Endothelial cell of umbilical vein (primary cell): Measurements from ENCODE around the gene CIB2. TPM values are rescaled to one million over a fixed set of nuclear protein-coding genes. Genes with fewer than 3 reads are reported as not detected.

ENCODE experiments used
- BruUV-seq: library from RNA; stranded (reverse); fragments of 400-500 nt; replicated peaks from 2 replicates; lab custom pipeline; 2021; lab: Mats Ljungman, UMichigan
- CTCF ChIA-PET: fragments of 300-600, 350-600 bp; sonication (Branson Sonifier 250); formaldehyde crosslinking; loops from one replicate; lab custom pipeline; 2021; ENCODE audit warnings: antibody characterized with exemption, inconsistent platforms; lab: Charles Lee
- POLR2A ChIA-PET: fragments of 300-600, 350-600 bp; sonication (Branson Sonifier 250); formaldehyde crosslinking; loops from one replicate; lab custom pipeline; 2021; ENCODE audit warnings: antibody characterized with exemption, inconsistent platforms; lab: Charles Lee
- DNase-seq: peaks from one replicate; pipeline ENCODE4 v3.0.0-alpha.2; 2011; ENCODE audit warnings: low read depth, low spot score
- FAIRE-seq: peaks from 2 replicates; lab custom pipeline; 2011; peaks lifted over from hg19 to GRCh38; lab: Jason Lieb, UNC
- H2AFZ ChIP-seq: 2 replicates; pipeline ENCODE4 v1.6.0; 2012; ENCODE audit warnings: low read depth, low read length, control low read depth, inconsistent platforms
- H3K27ac ChIP-seq: 2 replicates; pipeline ENCODE4 v1.5.1; 2011; ENCODE audit warnings: low read depth, mild to moderate bottlenecking, control low read depth, low read length, moderate library complexity; ENCODE audit not compliant: insufficient read depth
- H3K27me3 ChIP-seq, 2 experiments: 2 replicates each; pipeline versions ENCODE4 v1.6.0 to v1.6.1; 2011; ENCODE audit warnings: low read length in 2 of 2, mixed read lengths in 1 of 2; ENCODE audit not compliant: control insufficient read depth in 2 of 2, insufficient read depth in 2 of 2
- H3K36me3 ChIP-seq, 2 experiments: 2 replicates in 1 of 2; 3 replicates in 1 of 2; pipeline ENCODE4 v1.5.1; 2011; ENCODE audit warnings: low read length in 2 of 2, mild to moderate bottlenecking in 1 of 2, moderate library complexity in 1 of 2; ENCODE audit not compliant: control insufficient read depth in 2 of 2, insufficient read depth in 2 of 2; ENCODE audit errors: extremely low read depth in 1 of 2
- H3K4me1 ChIP-seq: 3 replicates; pipeline ENCODE4 v1.5.1; 2011; ENCODE audit warnings: mild to moderate bottlenecking, low read length; ENCODE audit not compliant: control insufficient read depth, insufficient read depth; ENCODE audit errors: extremely low read depth
- H3K4me2 ChIP-seq: 2 replicates; pipeline ENCODE4 v1.6.1; 2011; ENCODE audit warnings: low read length, control low read depth, mixed read lengths; ENCODE audit not compliant: insufficient read depth
- H3K4me3 ChIP-seq, 3 experiments: fragments of 200-600 bp in 1 of 3; sonication (generic), shearing (Covaris generic) in 1 of 3; replicated peaks in 1 of 3; 2 replicates each; pipeline ENCODE4 v1.5.1; 2011 to 2016; ENCODE audit warnings: control low read depth in 3 of 3, low read length in 3 of 3, mild to moderate bottlenecking in 2 of 3, inconsistent platforms in 1 of 3, low read depth in 1 of 3, moderate library complexity in 1 of 3; ENCODE audit not compliant: insufficient read depth in 1 of 3
- H3K79me2 ChIP-seq: 2 replicates; pipeline ENCODE4 v1.6.0; 2012; ENCODE audit warnings: low read length, inconsistent platforms; ENCODE audit not compliant: control insufficient read depth, insufficient read depth
- H3K9ac ChIP-seq: replicated peaks from 2 replicates; pipeline ENCODE3; 2011; ENCODE audit warnings: low read length, control low read depth; ENCODE audit not compliant: insufficient read depth; ENCODE audit errors: extremely low read depth
- H3K9me1 ChIP-seq: replicated peaks from 3 replicates; pipeline ENCODE4 v1.6.0; 2011; ENCODE audit warnings: mild to moderate bottlenecking, low read length; ENCODE audit not compliant: control insufficient read depth, insufficient read depth; ENCODE audit errors: extremely low read depth
- H3K9me3 ChIP-seq: replicated peaks from 2 replicates; pipeline ENCODE4 v1.5.1; 2012; ENCODE audit warnings: low read length, inconsistent platforms; ENCODE audit not compliant: control insufficient read depth, insufficient read depth
- H4K20me1 ChIP-seq: replicated peaks from 2 replicates; pipeline ENCODE3; 2011; ENCODE audit warnings: mild to moderate bottlenecking, low read length; ENCODE audit not compliant: control insufficient read depth, insufficient read depth; ENCODE audit errors: extremely low read depth
- CTCF ChIP-seq, 2 donors: IDR thresholded peaks; 1 replicate in 1 of 2; 2 replicates in 1 of 2; pipeline ENCODE4 v1.5.1; 2011; ENCODE audit warnings: low read length in 2 of 2, mild to moderate bottlenecking in 2 of 2, moderate library complexity in 2 of 2, control low read depth in 1 of 2, inconsistent platforms in 1 of 2, low read depth in 1 of 2; ENCODE audit not compliant: insufficient read depth in 1 of 2; ENCODE audit errors: extremely low read depth in 1 of 2
- EZH2 ChIP-seq: IDR thresholded peaks from 2 replicates; pipeline ENCODE4 v1.6.1; 2012; ENCODE audit warnings: borderline replicate concordance, low read depth, mild to moderate bottlenecking, moderate library complexity, low read length, inconsistent platforms; ENCODE audit not compliant: severe bottlenecking
- FOS ChIP-seq: IDR thresholded peaks from 2 replicates; pipeline ENCODE4 v1.6.1; 2011; ENCODE audit warnings: mild to moderate bottlenecking, low read length, moderate library complexity, borderline replicate concordance; ENCODE audit not compliant: insufficient read depth
- GATA2 ChIP-seq: IDR thresholded peaks from 2 replicates; pipeline ENCODE4 v1.7.0; 2011; ENCODE audit warnings: low read depth, mild to moderate bottlenecking, moderate library complexity, mixed read lengths, low read length; ENCODE audit not compliant: insufficient read length, insufficient read depth
- JUN ChIP-seq: IDR thresholded peaks from 2 replicates; pipeline ENCODE4 v1.6.1; 2011; ENCODE audit warnings: borderline replicate concordance, low read depth; ENCODE audit not compliant: insufficient read length, insufficient read depth
- MYC ChIP-seq: IDR thresholded peaks from one replicate; pipeline ENCODE4 v1.6.1; 2011; ENCODE audit warnings: mild to moderate bottlenecking, low read depth, low read length
- POLR2A ChIP-seq: IDR thresholded peaks from 2 replicates; pipeline ENCODE4 v1.6.1; 2012; ENCODE audit warnings: low read depth, mild to moderate bottlenecking, control low read depth, low read length
- POLR2AphosphoS5 ChIP-seq: IDR thresholded peaks from 2 replicates; pipeline ENCODE4 v1.6.1; 2012; ENCODE audit warnings: low read depth, mild to moderate bottlenecking, control low read depth, low read length, moderate library complexity; ENCODE audit not compliant: insufficient read depth
- dilution Hi-C: fragments of 300-500 bp; cut with MboI; formaldehyde crosslinking; loops from one replicate; pipeline ENCODE4 v1.15.0; 2019; ENCODE audit warnings: low sequenced_read_pairs; ENCODE audit not compliant: extremely low pct_ligation_motif_present
- intact Hi-C: fragments of 100-400 bp; cut with micrococcal nuclease; formaldehyde crosslinking; loops from one replicate; pipeline ENCODE4 v1.10.0; 2022
- polyA plus RNA-seq, 4 experiments: library from polyadenylated mRNA; depleted of rRNA in 3 of 4; stranded (reverse) in 3 of 4; unstranded in 1 of 4; fragments of >200 nt; gene quantifications; 2 replicates each; pipeline versions ENCODE4 v1.2.1 to v1.2.3, GENCODE V29; 2011 to 2012; ENCODE audit warnings: missing spikeins in 1 of 4
- total RNA-seq: library from RNA; stranded (reverse); gene quantifications from 2 replicates; pipeline ENCODE4 v1.2.3, GENCODE V29; 2021
- TF ChIP-seq, protein P1 (sequence below): IDR thresholded peaks from 2 replicates; pipeline ENCODE4 v1.6.1; 2011; ENCODE audit not compliant: insufficient read depth, insufficient read length

The CIB2 gene
- total and polyA plus RNA-seq, 2 donors (not counting 3 experiments of a cell fraction or from before 2014, with no cell fraction given): 4.0 to 7.7 TPM

- no peak overlapping the region for H3K4me3 ChIP-seq
- no peak overlapping the region for H2AFZ ChIP-seq
- no peak overlapping the region for H3K9ac ChIP-seq
- TF ChIP-seq POLR2AphosphoS5 (no peak), EZH2 (no peak)
- H3K27ac ChIP-seq: no peak overlapping the region
- BruUV-seq: no TSS peak
- DNase-seq (no peak), FAIRE-seq (no peak)
- peaks cover under 1 to 3% of the 10 kb centered on the region in 2 experiments for H3K36me3 ChIP-seq
- CTCF ChIA-PET: no interaction called here
- no peaks in the 10 kb centered on the region for H3K27me3 ChIP-seq
- intact Hi-C loops: loop anchor here (5.0 kb wide), 1 partner anchor 39 kb away; no protein-coding TSS in a partner anchor
- H3K9me1 ChIP-seq: no peaks in the 10 kb centered on the region
- dilution Hi-C loops: no loop called here
- no peaks in the 10 kb centered on the region for H3K4me1 ChIP-seq
- H3K79me2 ChIP-seq: peaks cover 11% of the 10 kb centered on the region
- POLR2A ChIA-PET: no interaction called here
- no peaks in the 10 kb centered on the region for H3K9me3 ChIP-seq
- H3K4me2 ChIP-seq: no peak overlapping the region
- H4K20me1 ChIP-seq: no peaks in the 10 kb centered on the region
Observed at GRCh38 chr15:78156653-78157052, 25.4 kb upstream of the CIB2 start.

- CTCF ChIA-PET: interaction anchor here (0.7 to 1.4 kb wide), 3 partner anchors 17 to 24 kb away, joined by 3 to 4 read pairs (median 3); partner anchors contain the start of gene CIB2
- dilution Hi-C loops: no loop called here
- POLR2A ChIA-PET: no interaction called here
Observed at GRCh38 chr15:78155355-78155939, 24.2 kb upstream of the CIB2 start.

More at GRCh38 chr15:78155355-78155939, 24.2 kb upstream of the CIB2 start:
- H3K4me3 ChIP-seq: no peak overlapping the region
- no peaks in the 10 kb centered on the region for H3K9me3 ChIP-seq
- no peaks in the 10 kb centered on the region for H4K20me1 ChIP-seq
- no peak overlapping the region for H3K4me2 ChIP-seq
- peaks cover 0 to 3% of the 10 kb centered on the region in 2 experiments for H3K36me3 ChIP-seq
- peaks cover under 1% of the 10 kb centered on the region for H3K4me1 ChIP-seq
- DNase-seq (no peak), FAIRE-seq (no peak)
- H3K79me2 ChIP-seq: peaks cover 17% of the 10 kb centered on the region
- no peak overlapping the region for H2AFZ ChIP-seq
- intact Hi-C loops: loop anchor here (5.0 kb wide), 1 partner anchor 38 kb away; no protein-coding TSS in a partner anchor
- no peak overlapping the region for H3K9ac ChIP-seq
- H3K27ac ChIP-seq: no peak overlapping the region
- H3K9me1 ChIP-seq: no peaks in the 10 kb centered on the region
- BruUV-seq: no TSS peak
- TF ChIP-seq, protein P1, sequence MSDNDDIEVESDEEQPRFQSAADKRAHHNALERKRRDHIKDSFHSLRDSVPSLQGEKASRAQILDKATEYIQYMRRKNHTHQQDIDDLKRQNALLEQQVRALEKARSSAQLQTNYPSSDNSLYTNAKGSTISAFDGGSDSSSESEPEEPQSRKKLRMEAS: no peak
- TF ChIP-seq GATA2 (no peak), FOS (no peak), JUN (no peak), CTCF (IDR thresholded peaks at IDR 0.05; ENCODE audit: extremely low read depth in 1 of 2, insufficient read depth in 1 of 2, low read depth in 1 of 2, low read length in 2 of 2) (no peak), EZH2 (no peak), MYC (no peak), POLR2AphosphoS5 (no peak), POLR2A (no peak)
- H3K27me3 ChIP-seq: no peaks in the 10 kb centered on the region
